Endothelial cell of umbilical vein (primary cell): ENCODE data around the gene ACVR2A. TPM values are rescaled to one million over a fixed set of nuclear protein-coding genes. Genes with fewer than 3 reads are reported as not detected.

Experiments
- BruUV-seq: library from RNA; stranded (reverse); fragments of 400-500 nt; replicated peaks from 2 replicates; lab custom pipeline; 2021; lab: Mats Ljungman, UMichigan
- CTCF ChIA-PET: fragments of 300-600, 350-600 bp; sonication (Branson Sonifier 250); formaldehyde crosslinking; loops from one replicate; lab custom pipeline; 2021; ENCODE audit warnings: antibody characterized with exemption, inconsistent platforms; lab: Charles Lee
- POLR2A ChIA-PET: fragments of 300-600, 350-600 bp; sonication (Branson Sonifier 250); formaldehyde crosslinking; loops from one replicate; lab custom pipeline; 2021; ENCODE audit warnings: antibody characterized with exemption, inconsistent platforms; lab: Charles Lee
- DNase-seq: peaks from one replicate; pipeline ENCODE4 v3.0.0-alpha.2; 2011; ENCODE audit warnings: low read depth, low spot score
- FAIRE-seq: peaks from 2 replicates; lab custom pipeline; 2011; peaks lifted over from hg19 to GRCh38; lab: Jason Lieb, UNC
- H2AFZ ChIP-seq: 2 replicates; pipeline ENCODE4 v1.6.0; 2012; ENCODE audit warnings: low read depth, low read length, control low read depth, inconsistent platforms
- H3K27ac ChIP-seq: 2 replicates; pipeline ENCODE4 v1.5.1; 2011; ENCODE audit warnings: low read depth, mild to moderate bottlenecking, control low read depth, low read length, moderate library complexity; ENCODE audit not compliant: insufficient read depth
- H3K27me3 ChIP-seq, 2 experiments: 2 replicates each; pipeline versions ENCODE4 v1.6.0 to v1.6.1; 2011; ENCODE audit warnings: low read length in 2 of 2, mixed read lengths in 1 of 2; ENCODE audit not compliant: control insufficient read depth in 2 of 2, insufficient read depth in 2 of 2
- H3K36me3 ChIP-seq, 2 experiments: 2 replicates in 1 of 2; 3 replicates in 1 of 2; pipeline ENCODE4 v1.5.1; 2011; ENCODE audit warnings: low read length in 2 of 2, mild to moderate bottlenecking in 1 of 2, moderate library complexity in 1 of 2; ENCODE audit not compliant: control insufficient read depth in 2 of 2, insufficient read depth in 2 of 2; ENCODE audit errors: extremely low read depth in 1 of 2
- H3K4me1 ChIP-seq: 3 replicates; pipeline ENCODE4 v1.5.1; 2011; ENCODE audit warnings: mild to moderate bottlenecking, low read length; ENCODE audit not compliant: control insufficient read depth, insufficient read depth; ENCODE audit errors: extremely low read depth
- H3K4me2 ChIP-seq: 2 replicates; pipeline ENCODE4 v1.6.1; 2011; ENCODE audit warnings: low read length, control low read depth, mixed read lengths; ENCODE audit not compliant: insufficient read depth
- H3K4me3 ChIP-seq, 3 experiments: fragments of 200-600 bp in 1 of 3; sonication (generic), shearing (Covaris generic) in 1 of 3; replicated peaks in 1 of 3; 2 replicates each; pipeline ENCODE4 v1.5.1; 2011 to 2016; ENCODE audit warnings: control low read depth in 3 of 3, low read length in 3 of 3, mild to moderate bottlenecking in 2 of 3, inconsistent platforms in 1 of 3, low read depth in 1 of 3, moderate library complexity in 1 of 3; ENCODE audit not compliant: insufficient read depth in 1 of 3
- H3K79me2 ChIP-seq: 2 replicates; pipeline ENCODE4 v1.6.0; 2012; ENCODE audit warnings: low read length, inconsistent platforms; ENCODE audit not compliant: control insufficient read depth, insufficient read depth
- H3K9ac ChIP-seq: replicated peaks from 2 replicates; pipeline ENCODE3; 2011; ENCODE audit warnings: low read length, control low read depth; ENCODE audit not compliant: insufficient read depth; ENCODE audit errors: extremely low read depth
- H3K9me1 ChIP-seq: replicated peaks from 3 replicates; pipeline ENCODE4 v1.6.0; 2011; ENCODE audit warnings: mild to moderate bottlenecking, low read length; ENCODE audit not compliant: control insufficient read depth, insufficient read depth; ENCODE audit errors: extremely low read depth
- H3K9me3 ChIP-seq: replicated peaks from 2 replicates; pipeline ENCODE4 v1.5.1; 2012; ENCODE audit warnings: low read length, inconsistent platforms; ENCODE audit not compliant: control insufficient read depth, insufficient read depth
- H4K20me1 ChIP-seq: replicated peaks from 2 replicates; pipeline ENCODE3; 2011; ENCODE audit warnings: mild to moderate bottlenecking, low read length; ENCODE audit not compliant: control insufficient read depth, insufficient read depth; ENCODE audit errors: extremely low read depth
- CTCF ChIP-seq, 2 donors: IDR thresholded peaks; 1 replicate in 1 of 2; 2 replicates in 1 of 2; pipeline ENCODE4 v1.5.1; 2011; ENCODE audit warnings: low read length in 2 of 2, mild to moderate bottlenecking in 2 of 2, moderate library complexity in 2 of 2, control low read depth in 1 of 2, inconsistent platforms in 1 of 2, low read depth in 1 of 2; ENCODE audit not compliant: insufficient read depth in 1 of 2; ENCODE audit errors: extremely low read depth in 1 of 2
- EZH2 ChIP-seq: IDR thresholded peaks from 2 replicates; pipeline ENCODE4 v1.6.1; 2012; ENCODE audit warnings: borderline replicate concordance, low read depth, mild to moderate bottlenecking, moderate library complexity, low read length, inconsistent platforms; ENCODE audit not compliant: severe bottlenecking
- FOS ChIP-seq: IDR thresholded peaks from 2 replicates; pipeline ENCODE4 v1.6.1; 2011; ENCODE audit warnings: mild to moderate bottlenecking, low read length, moderate library complexity, borderline replicate concordance; ENCODE audit not compliant: insufficient read depth
- GATA2 ChIP-seq: IDR thresholded peaks from 2 replicates; pipeline ENCODE4 v1.7.0; 2011; ENCODE audit warnings: low read depth, mild to moderate bottlenecking, moderate library complexity, mixed read lengths, low read length; ENCODE audit not compliant: insufficient read length, insufficient read depth
- JUN ChIP-seq: IDR thresholded peaks from 2 replicates; pipeline ENCODE4 v1.6.1; 2011; ENCODE audit warnings: borderline replicate concordance, low read depth; ENCODE audit not compliant: insufficient read length, insufficient read depth
- MAX ChIP-seq: IDR thresholded peaks from 2 replicates; pipeline ENCODE4 v1.6.1; 2011; ENCODE audit not compliant: insufficient read depth, insufficient read length
- MYC ChIP-seq: IDR thresholded peaks from one replicate; pipeline ENCODE4 v1.6.1; 2011; ENCODE audit warnings: mild to moderate bottlenecking, low read depth, low read length
- POLR2A ChIP-seq: IDR thresholded peaks from 2 replicates; pipeline ENCODE4 v1.6.1; 2012; ENCODE audit warnings: low read depth, mild to moderate bottlenecking, control low read depth, low read length
- POLR2AphosphoS5 ChIP-seq: IDR thresholded peaks from 2 replicates; pipeline ENCODE4 v1.6.1; 2012; ENCODE audit warnings: low read depth, mild to moderate bottlenecking, control low read depth, low read length, moderate library complexity; ENCODE audit not compliant: insufficient read depth
- dilution Hi-C: fragments of 300-500 bp; cut with MboI; formaldehyde crosslinking; loops from one replicate; pipeline ENCODE4 v1.15.0; 2019; ENCODE audit warnings: low sequenced_read_pairs; ENCODE audit not compliant: extremely low pct_ligation_motif_present
- intact Hi-C: fragments of 100-400 bp; cut with micrococcal nuclease; formaldehyde crosslinking; loops from one replicate; pipeline ENCODE4 v1.10.0; 2022
- polyA plus RNA-seq, 4 experiments: library from polyadenylated mRNA; depleted of rRNA in 3 of 4; stranded (reverse) in 3 of 4; unstranded in 1 of 4; fragments of >200 nt; gene quantifications; 2 replicates each; pipeline versions ENCODE4 v1.2.1 to v1.2.3, GENCODE V29; 2011 to 2012; ENCODE audit warnings: missing spikeins in 1 of 4
- total RNA-seq: library from RNA; stranded (reverse); gene quantifications from 2 replicates; pipeline ENCODE4 v1.2.3, GENCODE V29; 2021

Gene ACVR2A
- total and polyA plus RNA-seq, 2 donors (not counting 3 experiments of a cell fraction or from before 2014, with no cell fraction given): 1.7 to 7.9 TPM

- H3K4me3 ChIP-seq: no peak overlapping the region
- no peaks in the 10 kb centered on the region for H4K20me1 ChIP-seq
- H3K4me2 ChIP-seq: no peak overlapping the region
- H2AFZ ChIP-seq: no peak overlapping the region
- POLR2A ChIA-PET: no interaction called here
- TF ChIP-seq CTCF (IDR thresholded peaks at IDR 0.05; ENCODE audit: extremely low read depth in 1 of 2, insufficient read depth in 1 of 2, low read depth in 1 of 2, low read length in 2 of 2) (peak; percentile 51 to 69), EZH2 (no peak)
- peaks cover 2 to 3% of the 10 kb centered on the region in 2 experiments for H3K36me3 ChIP-seq
- no peaks in the 10 kb centered on the region for H3K4me1 ChIP-seq
- CTCF ChIA-PET: interaction anchor here (1.0 to 1.1 kb wide), 4 partner anchors 571 to 1204 kb away, joined by 3 to 11 read pairs (median 4); no protein-coding TSS in a partner anchor
- H3K9me1 ChIP-seq: no peaks in the 10 kb centered on the region
- FAIRE-seq: no peak
- dilution Hi-C loops: no loop called here
- DNase-seq: peak; percentile 36
- no peak overlapping the region for H3K27ac ChIP-seq
- no TSS peak for BruUV-seq
- H3K79me2 ChIP-seq: no peaks in the 10 kb centered on the region
- H3K9me3 ChIP-seq: no peaks in the 10 kb centered on the region
- intact Hi-C loops: loop anchor here (1.0 to 10.0 kb wide), 5 partner anchors 263 to 1627 kb away; partner anchors contain the start of gene EPC2
- no peaks in the 10 kb centered on the region for H3K27me3 ChIP-seq
- H3K9ac ChIP-seq: no peak overlapping the region
These were observed 93.0 kb downstream of the ACVR2A start for GRCh38 chr2:147937744-147938349.

GRCh38 chr2:147939313-147939712, 94.5 kb downstream of the ACVR2A start:
- no peak overlapping the region for H3K27ac ChIP-seq
- FAIRE-seq (no peak), DNase-seq (no peak)
- no peaks in the 10 kb centered on the region for H4K20me1 ChIP-seq
- no peaks in the 10 kb centered on the region for H3K9me1 ChIP-seq
- no peak overlapping the region for H3K4me2 ChIP-seq
- ChIA-PET CTCF (no interaction called here), POLR2A (no interaction called here)
- dilution Hi-C loops: no loop called here
- no peaks in the 10 kb centered on the region for H3K9me3 ChIP-seq
- TF ChIP-seq EZH2: no peak
- TF ChIP-seq GATA2: no peak
- no peak for TF ChIP-seq POLR2A
- no peak for TF ChIP-seq FOS
- TF ChIP-seq JUN: no peak
- no peak for TF ChIP-seq MYC
- no peak for TF ChIP-seq POLR2AphosphoS5
- TF ChIP-seq MAX: no peak
- TF ChIP-seq CTCF (IDR thresholded peaks at IDR 0.05; ENCODE audit: extremely low read depth in 1 of 2, insufficient read depth in 1 of 2, low read depth in 1 of 2, low read length in 2 of 2): no peak
- H3K36me3 ChIP-seq: peaks cover 2 to 3% of the 10 kb centered on the region in 2 experiments
- intact Hi-C loops: loop anchor here (10.0 kb wide), 2 partner anchors 705 to 1625 kb away; partner anchors contain the start of gene EPC2
- H2AFZ ChIP-seq: no peak overlapping the region
- H3K4me3 ChIP-seq: no peak overlapping the region
- H3K27me3 ChIP-seq: no peaks in the 10 kb centered on the region
- BruUV-seq: no TSS peak
- no peak overlapping the region for H3K9ac ChIP-seq
- H3K4me1 ChIP-seq: no peaks in the 10 kb centered on the region
- no peaks in the 10 kb centered on the region for H3K79me2 ChIP-seq
